H1 (cell line): ENCODE measurements around the gene OBSCN.

Source experiments
- BRCA1 ChIP-seq: IDR thresholded peaks from 2 replicates; pipeline ENCODE4 v1.6.1; 2012; ENCODE audit warnings: low read depth, low read length, improper control_type of control experiment
- CBX8 ChIP-seq: fragments of 300-800, 300-1000 bp; sonication (generic); IDR thresholded peaks from 2 replicates; pipeline ENCODE4 v1.7.1; 2016; ENCODE audit warnings: low read depth, low read length, borderline replicate concordance
- EGR1 ChIP-seq: IDR thresholded peaks from 2 replicates; pipeline ENCODE4 v1.6.1; 2011; ENCODE audit warnings: low read depth, low read length, borderline replicate concordance
- EZH2 ChIP-seq: fragments of 200-600 bp; sonication (generic); IDR thresholded peaks from 2 replicates; pipeline ENCODE4 v1.7.1; 2012; ENCODE audit warnings: low read depth, mild to moderate bottlenecking, moderate library complexity, low read length, inconsistent platforms; ENCODE audit not compliant: severe bottlenecking
- POLR2A ChIP-seq, 2 experiments: IDR thresholded peaks; 1 replicate in 1 of 2; 2 replicates in 1 of 2; pipeline ENCODE4 v1.6.1; 2011; ENCODE audit warnings: low read depth in 2 of 2, low read length in 2 of 2, mild to moderate bottlenecking in 2 of 2; ENCODE audit errors: control extremely low read depth in 1 of 2
- POLR2AphosphoS5 ChIP-seq: IDR thresholded peaks from 2 replicates; pipeline ENCODE4 v1.6.1; 2011; ENCODE audit warnings: low read depth, low read length
- RNF2 ChIP-seq: fragments of 200-900, 300-1000 bp; sonication (generic); IDR thresholded peaks from 2 replicates; pipeline ENCODE4 v1.7.1; 2016; ENCODE audit warnings: borderline replicate concordance, low read depth, mild to moderate bottlenecking, antibody characterized with exemption, low read length; ENCODE audit not compliant: poor library complexity, severe bottlenecking; ENCODE audit errors: missing control alignments
- SIN3A ChIP-seq, 2 experiments: IDR thresholded peaks in 1 of 2; conservative IDR thresholded peaks in 1 of 2; 2 replicates each; pipeline ENCODE4 v1.6.1; 2011 to 2012; ENCODE audit warnings: low read length in 2 of 2, improper control_type of control experiment in 1 of 2, low read depth in 1 of 2, mild to moderate bottlenecking in 1 of 2
- TAF1 ChIP-seq: IDR thresholded peaks from 2 replicates; pipeline ENCODE4 v1.6.1; 2011; ENCODE audit warnings: mild to moderate bottlenecking, low read depth, low read length
- YY1 ChIP-seq: IDR thresholded peaks from 2 replicates; pipeline ENCODE4 v1.6.1; 2011; ENCODE audit warnings: low read depth, mild to moderate bottlenecking, low read length
- ZNF274 ChIP-seq: IDR thresholded peaks from 2 replicates; pipeline ENCODE4 v1.7.0; 2012; ENCODE audit warnings: low read length, borderline replicate concordance; ENCODE audit errors: extremely low read depth
- TF ChIP-seq, protein P1 (sequence below), 3 experiments: IDR thresholded peaks; 1 replicate in 2 of 3; 2 replicates in 1 of 3; pipeline versions ENCODE4 v1.5.1 to v1.6.1; 2011; ENCODE audit warnings: low read length in 3 of 3, mild to moderate bottlenecking in 3 of 3, inconsistent platforms in 2 of 3, low read depth in 1 of 3, moderate library complexity in 1 of 3; ENCODE audit not compliant: insufficient read depth in 1 of 3; ENCODE audit errors: control extremely low read depth in 1 of 3

DNA sequence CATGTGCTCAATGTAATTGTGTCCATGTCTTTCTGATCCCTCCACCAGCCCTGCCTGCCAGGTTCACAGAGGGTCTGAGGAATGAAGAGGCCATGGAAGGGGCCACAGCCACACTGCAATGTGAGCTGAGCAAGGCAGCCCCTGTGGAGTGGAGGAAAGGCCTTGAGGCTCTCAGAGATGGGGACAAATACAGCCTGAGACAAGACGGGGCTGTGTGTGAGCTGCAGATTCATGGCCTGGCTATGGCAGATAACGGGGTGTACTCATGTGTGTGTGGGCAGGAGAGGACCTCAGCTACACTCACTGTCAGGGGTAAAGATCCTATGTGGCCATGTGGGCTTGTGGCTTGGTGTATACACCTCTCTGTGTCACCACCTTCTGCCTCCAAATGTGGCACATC is 91.4 kb downstream of the OBSCN start:
- TF ChIP-seq POLR2A (IDR thresholded peaks at IDR 0.05; ENCODE audit: control extremely low read depth in 1 of 2, low read depth in 2 of 2, low read length in 2 of 2), result no peak
- no peak for TF ChIP-seq SIN3A (conservative IDR thresholded peaks at IDR 0.05 in 1 of 2, IDR thresholded peaks at IDR 0.05 in 1 of 2; ENCODE audit: low read depth in 1 of 2, low read length in 2 of 2)
- 0 out of 2 replicates have a peak, but pooled peaks have one; percentile 16 for TF ChIP-seq POLR2AphosphoS5
- TF ChIP-seq, protein P1, sequence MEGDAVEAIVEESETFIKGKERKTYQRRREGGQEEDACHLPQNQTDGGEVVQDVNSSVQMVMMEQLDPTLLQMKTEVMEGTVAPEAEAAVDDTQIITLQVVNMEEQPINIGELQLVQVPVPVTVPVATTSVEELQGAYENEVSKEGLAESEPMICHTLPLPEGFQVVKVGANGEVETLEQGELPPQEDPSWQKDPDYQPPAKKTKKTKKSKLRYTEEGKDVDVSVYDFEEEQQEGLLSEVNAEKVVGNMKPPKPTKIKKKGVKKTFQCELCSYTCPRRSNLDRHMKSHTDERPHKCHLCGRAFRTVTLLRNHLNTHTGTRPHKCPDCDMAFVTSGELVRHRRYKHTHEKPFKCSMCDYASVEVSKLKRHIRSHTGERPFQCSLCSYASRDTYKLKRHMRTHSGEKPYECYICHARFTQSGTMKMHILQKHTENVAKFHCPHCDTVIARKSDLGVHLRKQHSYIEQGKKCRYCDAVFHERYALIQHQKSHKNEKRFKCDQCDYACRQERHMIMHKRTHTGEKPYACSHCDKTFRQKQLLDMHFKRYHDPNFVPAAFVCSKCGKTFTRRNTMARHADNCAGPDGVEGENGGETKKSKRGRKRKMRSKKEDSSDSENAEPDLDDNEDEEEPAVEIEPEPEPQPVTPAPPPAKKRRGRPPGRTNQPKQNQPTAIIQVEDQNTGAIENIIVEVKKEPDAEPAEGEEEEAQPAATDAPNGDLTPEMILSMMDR (IDR thresholded peaks at IDR 0.05; ENCODE audit: control extremely low read depth in 1 of 3, insufficient read depth in 1 of 3, low read depth in 1 of 3, low read length in 3 of 3), result no peak
- TF ChIP-seq TAF1, result no peak
- TF ChIP-seq BRCA1, result no peak
- TF ChIP-seq EGR1, result no peak
- TF ChIP-seq ZNF274, result no peak
- TF ChIP-seq RNF2, result no peak
- TF ChIP-seq EZH2, result no peak
- no peak for TF ChIP-seq YY1
- TF ChIP-seq CBX8, result no peak
